ENCODE data around the gene NEURL4. TPM values are rescaled to one million over a fixed set of nuclear protein-coding genes. Genes with fewer than 3 reads are reported as not detected.

Gene NEURL4
- total RNA-seq, 2 donors from 2014 or later: 15.7 to 36.0 TPM

DNA sequence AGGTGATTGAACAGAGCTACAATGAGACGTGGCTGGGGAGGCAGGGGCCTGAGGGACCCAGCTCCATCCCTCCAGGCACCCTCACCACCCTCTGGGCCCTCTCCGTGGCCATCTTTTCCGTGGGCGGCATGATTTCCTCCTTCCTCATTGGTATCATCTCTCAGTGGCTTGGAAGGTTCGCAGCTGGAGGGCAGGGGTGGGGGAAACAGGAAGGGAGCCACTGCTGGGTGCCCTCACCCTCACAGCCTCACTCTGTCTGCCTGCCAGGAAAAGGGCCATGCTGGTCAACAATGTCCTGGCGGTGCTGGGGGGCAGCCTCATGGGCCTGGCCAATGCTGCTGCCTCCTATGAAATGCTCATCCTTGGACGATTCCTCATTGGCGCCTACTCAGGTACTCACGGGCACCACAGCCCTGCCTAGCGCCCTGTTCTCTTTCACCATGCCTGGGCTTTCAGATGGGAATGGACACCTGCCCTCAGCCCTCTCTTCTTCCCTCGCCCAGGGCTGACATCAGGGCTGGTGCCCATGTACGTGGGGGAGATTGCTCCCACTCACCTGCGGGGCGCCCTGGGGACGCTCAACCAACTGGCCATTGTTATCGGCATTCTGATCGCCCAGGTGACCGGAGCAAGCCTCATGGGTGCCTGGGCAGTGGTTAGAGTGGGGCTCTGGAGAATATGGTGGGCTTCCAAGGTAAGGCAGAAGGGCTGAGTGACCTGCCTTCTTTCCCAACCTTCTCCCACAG lies 45.5 kb downstream of the NEURL4 start:
- WGBS: 88% methylated on average over 17 of the region's 18 CpGs
- Histone ChIP-seq H3K4me3 (no peak overlapping the region), H3K36me3 (no peaks in the 10 kb centered on the region), H3K27ac (peak overlapping the region in 1 of 2 donors; percentile 27), H3K4me1 (replicated peaks) (peaks cover 9% of the 10 kb centered on the region), H3K27me3 (replicated peaks; ENCODE audit: insufficient read depth) (no peaks in the 10 kb centered on the region), H3K9me3 (no peaks in the 10 kb centered on the region)
- intact Hi-C loops (cut with DNase I): loop anchor here (10.0 kb wide), 1 partner anchor 239 kb away; the partner anchor contains the start of gene SLC16A11
- no peak for TF ChIP-seq POLR2A (IDR thresholded peaks at IDR 0.05)
- no peak for TF ChIP-seq POLR2AphosphoS5 (IDR thresholded peaks at IDR 0.05)
- TF ChIP-seq, protein P1, sequence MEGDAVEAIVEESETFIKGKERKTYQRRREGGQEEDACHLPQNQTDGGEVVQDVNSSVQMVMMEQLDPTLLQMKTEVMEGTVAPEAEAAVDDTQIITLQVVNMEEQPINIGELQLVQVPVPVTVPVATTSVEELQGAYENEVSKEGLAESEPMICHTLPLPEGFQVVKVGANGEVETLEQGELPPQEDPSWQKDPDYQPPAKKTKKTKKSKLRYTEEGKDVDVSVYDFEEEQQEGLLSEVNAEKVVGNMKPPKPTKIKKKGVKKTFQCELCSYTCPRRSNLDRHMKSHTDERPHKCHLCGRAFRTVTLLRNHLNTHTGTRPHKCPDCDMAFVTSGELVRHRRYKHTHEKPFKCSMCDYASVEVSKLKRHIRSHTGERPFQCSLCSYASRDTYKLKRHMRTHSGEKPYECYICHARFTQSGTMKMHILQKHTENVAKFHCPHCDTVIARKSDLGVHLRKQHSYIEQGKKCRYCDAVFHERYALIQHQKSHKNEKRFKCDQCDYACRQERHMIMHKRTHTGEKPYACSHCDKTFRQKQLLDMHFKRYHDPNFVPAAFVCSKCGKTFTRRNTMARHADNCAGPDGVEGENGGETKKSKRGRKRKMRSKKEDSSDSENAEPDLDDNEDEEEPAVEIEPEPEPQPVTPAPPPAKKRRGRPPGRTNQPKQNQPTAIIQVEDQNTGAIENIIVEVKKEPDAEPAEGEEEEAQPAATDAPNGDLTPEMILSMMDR (IDR thresholded peaks at IDR 0.05): no peak
- no peak for DNase-seq (ENCODE audit: low spot score)

- H3K36me3 ChIP-seq: no peaks in the 10 kb centered on the region
- TF ChIP-seq POLR2AphosphoS5 (IDR thresholded peaks at IDR 0.05) (no peak), POLR2A (IDR thresholded peaks at IDR 0.05) (no peak)
- TF ChIP-seq, protein P1 (IDR thresholded peaks at IDR 0.05): no peak
- peak overlapping the region; percentile 77 for H3K27ac ChIP-seq
- H3K9me3 ChIP-seq: no peaks in the 10 kb centered on the region
- H3K27me3 ChIP-seq (replicated peaks; ENCODE audit: insufficient read depth): no peaks in the 10 kb centered on the region
- 59% methylated on average over 6 of the region's 6 CpGs for WGBS
- H3K4me1 ChIP-seq (replicated peaks): peaks cover 9% of the 10 kb centered on the region
- DNase-seq (ENCODE audit: low spot score): no peak
- peak overlapping the region in 1 of 2 donors; percentile 41 for H3K4me3 ChIP-seq
- intact Hi-C loops (cut with DNase I): loop anchor here (10.0 kb wide), 1 partner anchor 238 kb away; the partner anchor contains the start of gene SLC16A11
Observed at GRCh38 chr17:7282752-7283321, 46.3 kb downstream of the NEURL4 start.

- intact Hi-C loops (cut with DNase I): loop anchor here (2.0 to 10.0 kb wide), 2 partner anchors 29 to 237 kb away; partner anchors contain the start of genes ELP5 and SLC16A11
- DNase-seq (ENCODE audit: low spot score): no peak
- TF ChIP-seq, protein P1 (IDR thresholded peaks at IDR 0.05): no peak
- TF ChIP-seq POLR2AphosphoS5 (IDR thresholded peaks at IDR 0.05): no peak
- TF ChIP-seq POLR2A (IDR thresholded peaks at IDR 0.05): no peak
- H3K9me3 ChIP-seq: no peaks in the 10 kb centered on the region
- H3K27ac ChIP-seq: peak overlapping the region; percentile 77
- peaks cover 9% of the 10 kb centered on the region for H3K4me1 ChIP-seq (replicated peaks)
- H3K36me3 ChIP-seq: no peaks in the 10 kb centered on the region
- 2% methylated on average over 41 of the region's 43 CpGs for WGBS
- no peaks in the 10 kb centered on the region for H3K27me3 ChIP-seq (replicated peaks; ENCODE audit: insufficient read depth)
- H3K4me3 ChIP-seq: peak overlapping the region; percentile 34 to 41
Observed at GRCh38 chr17:7281953-7282751, 47.0 kb downstream of the NEURL4 start.

DNA sequence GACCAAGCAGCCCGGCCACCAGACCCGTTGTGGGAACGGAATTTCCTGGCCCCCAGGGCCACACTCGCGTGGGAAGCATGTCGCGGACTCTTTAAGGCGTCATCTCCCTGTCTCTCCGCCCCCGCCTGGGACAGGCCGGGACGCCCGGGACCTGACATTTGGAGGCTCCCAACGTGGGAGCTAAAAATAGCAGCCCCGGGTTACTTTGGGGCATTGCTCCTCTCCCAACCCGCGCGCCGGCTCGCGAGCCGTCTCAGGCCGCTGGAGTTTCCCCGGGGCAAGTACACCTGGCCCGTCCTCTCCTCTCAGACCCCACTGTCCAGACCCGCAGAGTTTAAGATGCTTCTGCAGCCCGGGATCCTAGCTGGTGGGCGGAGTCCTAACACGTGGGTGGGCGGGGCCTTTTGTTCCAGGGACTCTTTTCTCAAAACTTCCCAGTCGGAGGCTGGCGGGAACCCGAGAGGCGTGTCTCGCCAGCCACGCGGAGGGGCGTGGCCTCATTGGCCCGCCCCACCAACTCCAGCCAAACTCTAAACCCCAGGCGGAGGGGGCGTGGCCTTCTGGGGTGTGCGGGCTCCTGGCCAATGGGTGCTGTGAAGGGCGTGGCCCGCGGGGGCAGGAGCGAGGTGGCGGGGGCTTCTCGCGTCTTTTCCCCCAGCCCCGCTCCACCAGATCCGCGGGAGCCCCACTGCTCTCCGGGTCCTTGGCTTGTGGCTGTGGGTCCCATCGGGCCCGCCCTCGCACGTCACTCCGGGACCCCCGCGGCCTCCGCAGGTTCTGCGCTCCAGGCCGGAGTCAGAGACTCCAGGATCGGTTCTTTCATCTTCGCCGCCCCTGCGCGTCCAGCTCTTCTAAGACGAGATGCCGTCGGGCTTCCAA lies 47.8 kb downstream of the NEURL4 start, which contains the start of gene SLC2A4:
Gene SLC2A4 (plus strand): TSS at position 645 of the 879 bp plus-strand sequence. CDS start 217 bp downstream, at position 862.
- H3K27ac ChIP-seq: peak within 1 kb of the TSS; percentile 77
- TF ChIP-seq, protein P1 (IDR thresholded peaks at IDR 0.05): peak in 2 of 4 experiments; percentile 25 to 27
- TF ChIP-seq POLR2A (IDR thresholded peaks at IDR 0.05) (peak; percentile 62), POLR2AphosphoS5 (IDR thresholded peaks at IDR 0.05) (peak; percentile 87)
- peaks cover 9% of the 10 kb centered on the region for H3K4me1 ChIP-seq (replicated peaks)
- DNase-seq (ENCODE audit: low spot score): peak; percentile 96
- intact Hi-C loops (cut with DNase I): loop anchor here (2.0 to 10.0 kb wide), 2 partner anchors 29 to 237 kb away; partner anchors contain the start of genes ELP5 and SLC16A11
- peak within 1 kb of the TSS; percentile 34 to 41 for H3K4me3 ChIP-seq
- H3K9me3 ChIP-seq: no peaks in the 10 kb centered on the region
- H3K27me3 ChIP-seq (replicated peaks; ENCODE audit: insufficient read depth): no peaks in the 10 kb centered on the region
- under 1% methylated on average over 58 of the region's 71 CpGs for WGBS
- H3K36me3 ChIP-seq: no peaks in the 10 kb centered on the region

Measured in prostate gland (tissue), 2 donors.